Testis (tissue), 3 donors: ENCODE measurements around the gene KDM5B. TPM values are rescaled to one million over a fixed set of nuclear protein-coding genes. Genes with fewer than 3 reads are reported as not detected.

Experiments
- DNase-seq: peaks from one replicate; pipeline ENCODE4 v3.0.0-alpha.2; 2019
- H3K27ac ChIP-seq, 2 donors: fragments of 200-600 bp; sonication (generic); one replicate each; pipeline ENCODE4 v1.5.1; 2019
- H3K27me3 ChIP-seq: fragments of 200-600 bp; sonication (generic); one replicate; pipeline ENCODE4 v1.5.1; 2019
- H3K36me3 ChIP-seq: fragments of 200-600 bp; sonication (generic); one replicate; pipeline ENCODE4 v1.5.1; 2017; ENCODE audit warnings: low read depth; ENCODE audit errors: missing control alignments
- H3K4me1 ChIP-seq: fragments of 200-600 bp; sonication (generic); one replicate; pipeline ENCODE4 v1.5.1; 2019
- H3K4me3 ChIP-seq, 2 donors: fragments of 200-600 bp; sonication (generic); one replicate each; pipeline ENCODE4 v1.5.1; 2017 to 2019
- H3K9me3 ChIP-seq: fragments of 200-600 bp; sonication (generic); one replicate; pipeline ENCODE4 v1.5.1; 2017
- POLR2A ChIP-seq: fragments of 450-650 bp; IDR thresholded peaks from one replicate; pipeline ENCODE4 v1.6.1; 2017; ENCODE audit warnings: antibody characterized with exemption, mild to moderate bottlenecking, moderate library complexity
- WGBS, 2 donors: methylation state at CpG; one replicate each; pipeline ENCODE4 v1.1.5; 2018; 5-methylcytosine and 5-hydroxymethylcytosine counted together
- intact Hi-C: fragments of 100-400 bp; cut with DNase I; formaldehyde crosslinking; loops from one replicate; pipeline ENCODE4 v1.15.1; 2023; ENCODE audit warnings: low total_unique reads
- polyA plus RNA-seq: library from polyadenylated mRNA; stranded (reverse); fragments of 350-450 nt; fragmentation: Illumina TruSeq; extraction: RNeasy Lipid Tissue Mini Kit (QIAGEN cat#74804); gene quantifications from one replicate; pipeline ENCODE4 v1.2.3, GENCODE V29; 2014; ENCODE audit warnings: low read depth, low replicate concordance; ENCODE audit not compliant: insufficient read depth
- total RNA-seq, 2 donors: library from RNA; depleted of rRNA; stranded (reverse); fragments of >200 nt; gene quantifications; one replicate each; pipeline ENCODE4 v1.2.3, GENCODE V29; 2016
- TF ChIP-seq, protein P1 (sequence below), 3 experiments: fragments of 450-650 bp in 2 of 3; fragments of 200-600 bp in 1 of 3; sonication (generic) in 1 of 3; IDR thresholded peaks; one replicate each; pipeline ENCODE4 v1.5.1; 2016 to 2019; ENCODE audit warnings: antibody characterized with exemption in 3 of 3, mild to moderate bottlenecking in 2 of 3, moderate library complexity in 1 of 3

KDM5B gene
- total and polyA plus RNA-seq, 3 donors from 2014 or later: 223 to 333 (median 307) TPM

DNA sequence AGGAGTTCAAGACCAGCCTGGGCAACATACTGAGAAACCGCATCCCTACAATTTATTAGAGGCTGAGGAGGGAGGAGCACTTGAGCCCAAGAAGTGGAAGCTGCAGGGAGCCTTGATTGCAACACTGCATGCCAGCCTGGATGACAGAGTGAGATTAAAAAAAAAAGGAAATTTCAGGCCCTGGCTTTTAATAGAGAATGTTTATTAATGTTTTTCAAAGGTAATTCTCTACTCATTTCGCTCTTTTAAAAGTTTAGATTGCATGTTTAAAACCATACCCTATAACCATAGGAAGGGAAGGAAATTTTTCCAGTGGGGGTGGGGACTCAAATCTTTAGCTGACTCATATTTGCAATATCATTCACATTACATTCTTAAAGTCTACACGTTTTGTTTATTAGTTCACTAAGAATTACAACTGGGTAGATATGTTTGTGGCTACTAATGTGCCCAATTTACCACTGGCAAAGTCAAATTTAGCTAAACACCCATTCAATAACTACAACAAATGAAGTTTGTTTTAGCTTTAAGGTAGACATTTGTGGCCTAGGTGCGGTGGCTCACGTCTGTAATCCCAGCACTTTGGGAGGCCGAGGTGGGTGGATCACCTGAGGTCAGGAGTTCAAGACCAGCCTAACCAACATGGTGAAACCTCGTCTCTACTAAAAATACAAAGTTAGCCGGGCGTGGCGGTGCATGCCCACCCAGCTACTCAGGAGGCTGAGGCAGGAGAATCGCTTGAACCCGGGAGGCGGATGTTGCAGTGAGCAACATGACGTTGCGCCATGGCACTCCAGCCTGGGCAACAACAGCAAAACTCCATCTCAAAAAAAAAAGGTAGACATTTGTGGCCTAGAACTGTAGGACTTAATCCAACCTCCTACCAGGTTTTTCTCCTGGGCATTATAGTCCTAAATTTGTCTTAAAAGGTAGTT lies 5.0 kb downstream of the KDM5B start:
- Histone ChIP-seq H3K36me3 (no peaks in the 10 kb centered on the region), H3K4me1 (peaks cover 23% of the 10 kb centered on the region), H3K27ac (no peak overlapping the region), H3K9me3 (no peaks in the 10 kb centered on the region), H3K4me3 (no peak overlapping the region), H3K27me3 (no peaks in the 10 kb centered on the region)
- no peak for TF ChIP-seq POLR2A
- TF ChIP-seq, protein P1, sequence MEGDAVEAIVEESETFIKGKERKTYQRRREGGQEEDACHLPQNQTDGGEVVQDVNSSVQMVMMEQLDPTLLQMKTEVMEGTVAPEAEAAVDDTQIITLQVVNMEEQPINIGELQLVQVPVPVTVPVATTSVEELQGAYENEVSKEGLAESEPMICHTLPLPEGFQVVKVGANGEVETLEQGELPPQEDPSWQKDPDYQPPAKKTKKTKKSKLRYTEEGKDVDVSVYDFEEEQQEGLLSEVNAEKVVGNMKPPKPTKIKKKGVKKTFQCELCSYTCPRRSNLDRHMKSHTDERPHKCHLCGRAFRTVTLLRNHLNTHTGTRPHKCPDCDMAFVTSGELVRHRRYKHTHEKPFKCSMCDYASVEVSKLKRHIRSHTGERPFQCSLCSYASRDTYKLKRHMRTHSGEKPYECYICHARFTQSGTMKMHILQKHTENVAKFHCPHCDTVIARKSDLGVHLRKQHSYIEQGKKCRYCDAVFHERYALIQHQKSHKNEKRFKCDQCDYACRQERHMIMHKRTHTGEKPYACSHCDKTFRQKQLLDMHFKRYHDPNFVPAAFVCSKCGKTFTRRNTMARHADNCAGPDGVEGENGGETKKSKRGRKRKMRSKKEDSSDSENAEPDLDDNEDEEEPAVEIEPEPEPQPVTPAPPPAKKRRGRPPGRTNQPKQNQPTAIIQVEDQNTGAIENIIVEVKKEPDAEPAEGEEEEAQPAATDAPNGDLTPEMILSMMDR (IDR thresholded peaks at IDR 0.05): no peak
- 77 to 84% methylated on average over 15 of the region's 15 CpGs for WGBS, 2 donors
- intact Hi-C loops: no loop called here
- DNase-seq: no peak

DNA sequence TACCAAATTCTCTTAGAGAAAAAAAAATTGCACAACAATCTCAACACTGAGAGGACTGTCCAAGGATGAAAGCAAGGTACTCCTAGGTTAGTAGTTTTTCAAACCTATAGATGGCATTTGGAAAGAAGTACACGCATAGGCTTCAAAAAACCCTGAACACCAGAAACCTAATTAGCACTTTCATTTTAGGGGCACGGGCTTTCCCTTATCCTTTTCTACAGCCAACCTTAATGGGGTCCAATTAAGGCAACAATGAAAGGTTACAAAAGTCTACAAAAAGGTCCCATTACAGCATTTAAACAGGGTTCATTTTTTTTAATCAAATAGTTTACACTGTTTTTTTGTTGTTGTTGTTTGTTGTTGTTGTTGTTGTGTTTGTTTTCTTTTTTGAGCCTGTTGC lies 6.2 kb downstream of the KDM5B start:
- H3K4me3 ChIP-seq: no peak overlapping the region
- intact Hi-C loops: no loop called here
- no peak for DNase-seq
- 59 to 72% methylated on average over 2 of the region's 2 CpGs for WGBS, 2 donors
- peaks cover 23% of the 10 kb centered on the region for H3K4me1 ChIP-seq
- no peaks in the 10 kb centered on the region for H3K9me3 ChIP-seq
- no peaks in the 10 kb centered on the region for H3K36me3 ChIP-seq
- no peak overlapping the region for H3K27ac ChIP-seq
- no peak for TF ChIP-seq POLR2A
- TF ChIP-seq, protein P1 (IDR thresholded peaks at IDR 0.05): no peak
- H3K27me3 ChIP-seq: no peaks in the 10 kb centered on the region

DNA sequence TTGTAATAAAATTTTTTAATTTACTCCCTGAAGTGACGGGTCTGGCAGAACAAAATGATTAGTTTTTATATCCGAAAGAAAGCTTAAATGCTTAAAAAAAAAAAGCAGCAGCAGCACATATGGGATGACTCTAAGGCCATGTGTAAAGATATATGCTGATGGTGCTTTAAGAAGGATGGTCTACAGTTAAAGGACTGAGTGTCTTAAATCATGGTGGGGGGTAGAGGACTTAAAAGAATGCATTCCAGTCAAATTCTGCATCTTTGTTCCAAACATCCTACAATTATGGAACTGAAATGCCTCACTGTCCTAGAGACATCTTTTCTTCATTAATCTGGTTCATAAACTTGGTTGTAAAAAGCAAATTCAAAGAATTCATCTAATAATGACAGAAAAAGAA lies 7.0 kb downstream of the KDM5B start:
- H3K9me3 ChIP-seq: no peaks in the 10 kb centered on the region
- no peak overlapping the region for H3K4me3 ChIP-seq
- TF ChIP-seq, protein P1 (IDR thresholded peaks at IDR 0.05): no peak
- TF ChIP-seq POLR2A: no peak
- H3K36me3 ChIP-seq: no peaks in the 10 kb centered on the region
- no peak for DNase-seq
- intact Hi-C loops: no loop called here
- no peak overlapping the region for H3K27ac ChIP-seq
- peaks cover 19% of the 10 kb centered on the region for H3K4me1 ChIP-seq
- H3K27me3 ChIP-seq: no peaks in the 10 kb centered on the region
- WGBS, 2 donors: 79 to 83% methylated on average over 2 of the region's 2 CpGs

DNA sequence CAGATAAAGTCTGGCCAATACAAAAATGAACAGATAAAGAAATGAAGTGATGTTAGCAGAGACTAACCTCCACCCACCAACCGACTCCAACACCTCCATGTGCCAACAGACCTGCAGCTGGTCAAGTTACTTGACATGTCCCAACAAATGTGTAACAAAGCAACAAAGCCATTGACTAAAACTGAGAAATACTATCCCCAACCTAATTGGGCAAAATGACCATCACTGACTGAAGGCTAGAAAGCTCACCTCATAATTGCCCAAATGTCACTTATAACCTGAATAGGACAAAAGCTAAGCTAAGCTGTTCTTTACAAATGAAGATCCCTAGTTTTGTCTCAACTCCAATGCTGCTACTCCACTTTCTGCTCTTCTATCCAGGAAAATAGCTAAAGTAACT lies 7.5 kb downstream of the KDM5B start:
- intact Hi-C loops: no loop called here
- 86 to 100% methylated on average over 1 of the region's 1 CpG for WGBS, 2 donors
- no peak for DNase-seq
- Histone ChIP-seq H3K9me3 (no peaks in the 10 kb centered on the region), H3K36me3 (no peaks in the 10 kb centered on the region), H3K27ac (no peak overlapping the region), H3K4me1 (peaks cover 15% of the 10 kb centered on the region), H3K4me3 (no peak overlapping the region), H3K27me3 (no peaks in the 10 kb centered on the region)
- TF ChIP-seq POLR2A: no peak
- TF ChIP-seq, protein P1 (IDR thresholded peaks at IDR 0.05): no peak
